Loucy (cell line): ENCODE results near the gene ADGRD1.

Source experiments
- H2AFZ ChIP-seq: fragments of 200-600 bp; sonication (generic); 2 replicates; pipeline ENCODE4 v1.6.0; 2016; ENCODE audit warnings: antibody characterized with exemption, mild to moderate bottlenecking, low read length, moderate library complexity
- H3F3A ChIP-seq: fragments of 200-600 bp; 2 replicates; pipeline ENCODE4 v1.6.0; 2016; ENCODE audit warnings: antibody characterized with exemption, low read depth, mild to moderate bottlenecking
- H3K27me3 ChIP-seq: fragments of 200-600 bp; sonication (generic); 2 replicates; pipeline ENCODE4 v1.6.1; 2014; ENCODE audit warnings: low read length, mild to moderate bottlenecking; ENCODE audit not compliant: insufficient read depth, poor library complexity, severe bottlenecking
- H3K36me3 ChIP-seq: fragments of 200-600 bp; sonication (generic); 2 replicates; pipeline ENCODE4 v1.6.1; 2016; ENCODE audit warnings: low read length; ENCODE audit not compliant: insufficient read depth
- H3K4me1 ChIP-seq: fragments of 200-600 bp; sonication (generic); 2 replicates; pipeline ENCODE4 v1.5.1; 2014; ENCODE audit warnings: low read length, mild to moderate bottlenecking; ENCODE audit not compliant: insufficient read depth, poor library complexity, severe bottlenecking
- H3K4me2 ChIP-seq: fragments of 200-600 bp; sonication (generic); 2 replicates; pipeline ENCODE4 v1.6.0; 2014; ENCODE audit warnings: antibody characterized with exemption, low read length, low read depth, mild to moderate bottlenecking; ENCODE audit not compliant: poor library complexity, severe bottlenecking
- H3K4me3 ChIP-seq: fragments of 200-600 bp; sonication (generic); 2 replicates; pipeline ENCODE4 v1.5.1; 2014; ENCODE audit warnings: low read length, mild to moderate bottlenecking, mixed read lengths; ENCODE audit not compliant: poor library complexity, severe bottlenecking
- H3K79me2 ChIP-seq: fragments of 200-600 bp; sonication (generic); 2 replicates; pipeline ENCODE4 v1.6.1; 2014; ENCODE audit warnings: low read length; ENCODE audit not compliant: insufficient read depth
- H3K9ac ChIP-seq: fragments of 200-600 bp; sonication (generic); 2 replicates; pipeline ENCODE4 v1.6.0; 2014; ENCODE audit warnings: mild to moderate bottlenecking, low read depth, low read length, moderate library complexity; ENCODE audit not compliant: poor library complexity, severe bottlenecking
- H3K9me2 ChIP-seq: fragments of 200-600 bp; sonication (generic); replicated peaks from 2 replicates; pipeline ENCODE4 v1.6.1; 2016; ENCODE audit warnings: low read depth, low read length, mixed read lengths
- H3K9me3 ChIP-seq: fragments of 200-600 bp; sonication (generic); 2 replicates; pipeline ENCODE4 v1.6.1; 2014; ENCODE audit warnings: mild to moderate bottlenecking, antibody characterized with exemption, low read length, low read depth; ENCODE audit not compliant: insufficient read depth
- H4K20me1 ChIP-seq: fragments of 200-600 bp; sonication (generic); 2 replicates; pipeline ENCODE4 v1.6.0; 2014; ENCODE audit warnings: antibody characterized with exemption, low read length, mild to moderate bottlenecking; ENCODE audit not compliant: insufficient read depth, poor library complexity, severe bottlenecking
- CTCF ChIP-seq: fragments of 200-600 bp; sonication (generic); conservative IDR thresholded peaks from 2 replicates; pipeline ENCODE4 v1.5.1; 2014; ENCODE audit warnings: mild to moderate bottlenecking, antibody characterized with exemption, low read length
- EZH2phosphoT487 ChIP-seq: fragments of 200-600 bp; IDR thresholded peaks from 2 replicates; pipeline ENCODE4 v1.6.1; 2018; ENCODE audit warnings: antibody characterized with exemption, mild to moderate bottlenecking, moderate library complexity, borderline replicate concordance

The ADGRD1 gene

DNA sequence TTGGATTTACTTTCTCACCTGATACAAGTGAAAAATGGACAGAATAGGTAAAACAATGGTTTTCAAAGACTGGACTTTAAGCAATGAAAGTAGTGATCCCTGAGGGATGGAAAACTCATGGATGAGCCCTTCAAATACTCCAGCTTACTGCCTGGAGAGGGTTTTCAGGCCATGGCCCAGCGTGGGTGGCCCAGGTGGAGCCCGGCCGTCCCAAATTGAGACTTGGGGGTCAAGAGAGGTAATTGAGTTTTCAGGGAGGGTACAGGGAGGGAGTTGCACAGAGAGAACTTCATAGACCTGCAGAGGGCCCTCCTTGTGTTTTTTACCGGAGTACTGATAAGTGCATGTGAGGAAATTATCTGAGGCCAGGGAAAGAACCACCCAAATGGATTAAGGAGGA is 44.6 kb upstream of the ADGRD1 start:
- no peaks in the 10 kb centered on the region for H3K27me3 ChIP-seq
- no peak overlapping the region for H2AFZ ChIP-seq
- H3K9me2 ChIP-seq = no peaks in the 10 kb centered on the region
- H3K9ac ChIP-seq = no peak overlapping the region
- no peaks in the 10 kb centered on the region for H3K4me1 ChIP-seq
- TF ChIP-seq CTCF = no peak
- TF ChIP-seq EZH2phosphoT487 = no peak
- H3K9me3 ChIP-seq = peaks cover 15% of the 10 kb centered on the region; the same call in 1 of the 2 replicates
- H3K4me2 ChIP-seq = no peak overlapping the region
- no peaks in the 10 kb centered on the region for H4K20me1 ChIP-seq
- H3K79me2 ChIP-seq = no peaks in the 10 kb centered on the region
- no peak overlapping the region for H3K4me3 ChIP-seq
- no peaks in the 10 kb centered on the region for H3F3A ChIP-seq
- H3K36me3 ChIP-seq = no peaks in the 10 kb centered on the region

GRCh38 chr12:130911193-130911592 is 42.5 kb upstream of the ADGRD1 start:
- H3K4me2 ChIP-seq = no peak overlapping the region
- peaks cover 15% of the 10 kb centered on the region; the same call in 1 of the 2 replicates for H3K9me3 ChIP-seq
- H3K36me3 ChIP-seq = no peaks in the 10 kb centered on the region
- TF ChIP-seq CTCF = no peak
- H3K9ac ChIP-seq = no peak overlapping the region
- H3K9me2 ChIP-seq = no peaks in the 10 kb centered on the region
- no peak overlapping the region for H3K4me3 ChIP-seq
- no peaks in the 10 kb centered on the region for H3K79me2 ChIP-seq
- no peaks in the 10 kb centered on the region for H3F3A ChIP-seq
- H4K20me1 ChIP-seq = no peaks in the 10 kb centered on the region
- no peak overlapping the region for H2AFZ ChIP-seq
- H3K27me3 ChIP-seq = no peaks in the 10 kb centered on the region
- no peaks in the 10 kb centered on the region for H3K4me1 ChIP-seq

- Histone ChIP-seq H3K9me3 (peaks cover 15% of the 10 kb centered on the region; the same call in 1 of the 2 replicates), H3K36me3 (no peaks in the 10 kb centered on the region), H3K27me3 (no peaks in the 10 kb centered on the region), H2AFZ (no peak overlapping the region), H3K4me3 (no peak overlapping the region), H3K9ac (no peak overlapping the region), H4K20me1 (no peaks in the 10 kb centered on the region), H3K4me2 (no peak overlapping the region), H3F3A (no peaks in the 10 kb centered on the region), H3K79me2 (no peaks in the 10 kb centered on the region), H3K9me2 (no peaks in the 10 kb centered on the region), H3K4me1 (no peaks in the 10 kb centered on the region)
- TF ChIP-seq EZH2phosphoT487 (no peak), CTCF (no peak)
Measured at GRCh38 chr12:130911933-130912332, 41.8 kb upstream of the ADGRD1 start.
